GM23338 (cell line): ENCODE data around the gene JAGN1. TPM values are rescaled to one million over a fixed set of nuclear protein-coding genes. Genes with fewer than 3 reads are reported as not detected.
A peak's percentile ranks its signal among the peaks of the same experiment; 100 is the strongest.

ENCODE experiments used
- ATAC-seq: fragments of 200-7000 bp; cut with Tn5 transposase; 3 replicates; pipeline ENCODE4 v1.9.1; 2020
- DNase-seq: peaks from one replicate; pipeline ENCODE4 v3.0.0-alpha.2; 2015; ENCODE audit warnings: low spot score
- H2AFZ ChIP-seq: fragments of 200-600 bp; sonication (generic); 2 replicates; pipeline ENCODE4 v1.8.0; 2016; ENCODE audit warnings: antibody characterized with exemption, mild to moderate bottlenecking, moderate library complexity
- H3F3A ChIP-seq: fragments of 200-600 bp; sonication (generic); replicated peaks from 2 replicates; pipeline ENCODE4 v1.8.0; 2017; ENCODE audit warnings: antibody characterized with exemption, mixed run types, low read depth
- H3K27ac ChIP-seq: fragments of 200-600 bp; sonication (generic); 2 replicates; pipeline ENCODE4 v1.6.1; 2016; ENCODE audit warnings: low read depth
- H3K27me3 ChIP-seq: fragments of 200-600 bp; sonication (generic); 2 replicates; pipeline ENCODE4 v1.8.0; 2016; ENCODE audit warnings: mild to moderate bottlenecking, mixed run types, moderate library complexity; ENCODE audit not compliant: insufficient read depth
- H3K36me3 ChIP-seq: fragments of 200-600 bp; sonication (generic); 2 replicates; pipeline ENCODE4 v1.8.0; 2016; ENCODE audit warnings: mild to moderate bottlenecking; ENCODE audit not compliant: insufficient read depth
- H3K4me1 ChIP-seq: fragments of 200-600 bp; sonication (generic); 2 replicates; pipeline ENCODE4 v1.8.0; 2016; ENCODE audit warnings: mild to moderate bottlenecking, moderate library complexity; ENCODE audit not compliant: insufficient read depth
- H3K4me2 ChIP-seq: fragments of 200-600 bp; sonication (generic); 2 replicates; pipeline ENCODE4 v1.7.1; 2017; ENCODE audit warnings: mixed run types
- H3K4me3 ChIP-seq: fragments of 200-600 bp; sonication (generic); 2 replicates; pipeline ENCODE4 v1.6.1; 2016; ENCODE audit warnings: mixed run types
- H3K79me2 ChIP-seq: fragments of 200-600 bp; sonication (generic); replicated peaks from 2 replicates; pipeline ENCODE4 v1.8.0; 2017; ENCODE audit warnings: mild to moderate bottlenecking; ENCODE audit not compliant: insufficient read depth
- H3K9me2 ChIP-seq: fragments of 200-600 bp; sonication (generic); 2 replicates; pipeline ENCODE4 v1.8.0; 2017; ENCODE audit not compliant: insufficient read depth
- H4K20me1 ChIP-seq: fragments of 200-600 bp; sonication (generic); replicated peaks from 2 replicates; pipeline ENCODE4 v1.8.0; 2017; ENCODE audit warnings: mild to moderate bottlenecking; ENCODE audit not compliant: insufficient read depth
- H3K27ac Mint-ChIP-seq: 2 replicates; pipeline ENCODE4 v1.8.0; 2020; ENCODE audit warnings: inconsistent platforms, mild to moderate bottlenecking, moderate library complexity, mixed read lengths
- H3K27me3 Mint-ChIP-seq: 3 replicates; pipeline ENCODE4 v1.8.0; 2022; ENCODE audit warnings: low read depth, mild to moderate bottlenecking, moderate library complexity, mixed read lengths, inconsistent platforms; ENCODE audit not compliant: insufficient read depth, poor library complexity
- H3K36me3 Mint-ChIP-seq: 3 replicates; pipeline ENCODE4 v1.8.0; 2021; ENCODE audit warnings: low read depth, mild to moderate bottlenecking, inconsistent platforms, moderate library complexity, mixed read lengths
- H3K4me1 Mint-ChIP-seq: 3 replicates; pipeline ENCODE4 v1.8.0; 2020; ENCODE audit warnings: mild to moderate bottlenecking, inconsistent platforms, mixed read lengths
- H3K4me3 Mint-ChIP-seq: 3 replicates; pipeline ENCODE4 v1.8.0; 2021; ENCODE audit warnings: moderate library complexity, mild to moderate bottlenecking, inconsistent platforms, mixed read lengths
- H3K9me3 Mint-ChIP-seq: 3 replicates; pipeline ENCODE4 v1.8.0; 2020; ENCODE audit warnings: moderate library complexity, mild to moderate bottlenecking, inconsistent platforms, mixed read lengths
- CREB1 ChIP-seq: fragments of 250-450 bp; sonication (Bioruptor Pico); IDR thresholded peaks from 2 replicates; pipeline ENCODE4 v1.5.0; 2020; ENCODE audit warnings: low read depth, mild to moderate bottlenecking, moderate library complexity
- CTCF ChIP-seq, 2 experiments: fragments of 200-600 bp in 1 of 2; sonication (generic) in 1 of 2; conservative IDR thresholded peaks; 2 replicates each; pipeline versions ENCODE4 v1.5.1 to v1.6.1; 2016 to 2017; ENCODE audit warnings: antibody characterized with exemption in 2 of 2, low read depth in 2 of 2, mild to moderate bottlenecking in 2 of 2, moderate library complexity in 1 of 2
- ETS1 ChIP-seq: IDR thresholded peaks from 2 replicates; pipeline ENCODE4 v1.6.1; 2016; ENCODE audit warnings: antibody characterized with exemption
- EZH2 ChIP-seq: fragments of 200-600 bp; sonication (generic); IDR thresholded peaks from one replicate; pipeline ENCODE4 v1.8.0; 2017; ENCODE audit warnings: antibody characterized with exemption, mild to moderate bottlenecking, low read depth; ENCODE audit not compliant: unreplicated experiment
- EZH2phosphoT487 ChIP-seq: fragments of 200-600 bp; sonication (generic); IDR thresholded peaks from one replicate; pipeline ENCODE4 v1.8.1; 2018; ENCODE audit warnings: antibody characterized with exemption; ENCODE audit not compliant: unreplicated experiment
- JUNB ChIP-seq: IDR thresholded peaks from one replicate; pipeline ENCODE4 v1.6.1; 2016; ENCODE audit warnings: antibody characterized with exemption; ENCODE audit not compliant: unreplicated experiment
- POLR2AphosphoS5 ChIP-seq: IDR thresholded peaks from 2 replicates; pipeline ENCODE4 v1.6.1; 2016; ENCODE audit warnings: antibody characterized with exemption, low read depth
- REST ChIP-seq: IDR thresholded peaks from one replicate; pipeline ENCODE4 v1.6.1; 2018; ENCODE audit warnings: antibody characterized with exemption; ENCODE audit not compliant: unreplicated experiment
- STAT1 ChIP-seq: IDR thresholded peaks from one replicate; pipeline ENCODE4 v1.6.1; 2016; ENCODE audit warnings: antibody characterized with exemption; ENCODE audit not compliant: unreplicated experiment
- ZNF114 ChIP-seq: fragments of 250-450 bp; sonication (Bioruptor Pico); IDR thresholded peaks from 2 replicates; pipeline ENCODE4 v1.5.0; 2020; ENCODE audit warnings: mild to moderate bottlenecking, moderate library complexity
- long read RNA-seq: library from polyadenylated mRNA; unstranded; transcript quantifications from one replicate; pipeline ENCODE4 v2.0.0, GENCODE V29; 2020; ENCODE audit not compliant: unreplicated experiment
- polyA plus RNA-seq: library from polyadenylated mRNA; unstranded; fragments of >200 nt; fragmentation: Nextera tagmentation; extraction: Ambion mirVana; gene quantifications from 2 replicates; pipeline ENCODE4 v1.2.1, GENCODE V29; 2016
- total RNA-seq: library from RNA; depleted of rRNA; stranded (reverse); fragments of >200 nt; shearing (Covaris generic); gene quantifications from 2 replicates; pipeline ENCODE4 v1.2.3, GENCODE V29; 2014; rRNA removed

The JAGN1 gene
- total RNA-seq, result 22.5 and 23.7 TPM in 2 replicates
- polyA plus RNA-seq, result 27.9 and 32.0 TPM in 2 replicates
- long read RNA-seq, transcript JAGN1-201 (2 exons, 1,675 nt), result major isoform, 55 of 57 reads
- long read RNA-seq, partial matches to known transcripts, result 0 of 57 reads
- long read RNA-seq, other reads (novel, unspliced or antisense), result 2 of 57 reads

GRCh38 chr3:9890249-9891071 is at the start of gene JAGN1:
Gene JAGN1 (plus strand): TSS chr3:9890610. CDS start chr3:9890723, 113 bp downstream.
- H3K27ac ChIP-seq, result 0 out of 2 replicates have a peak within 1 kb of the TSS, but pooled peaks have one; percentile 72
- peaks cover 11% of the 10 kb centered on the region for H3K27me3 Mint-ChIP-seq
- H3K27me3 ChIP-seq, result no peaks in the 10 kb centered on the region
- H3K27ac Mint-ChIP-seq, result peak within 1 kb of the TSS; percentile 99
- 0 out of 2 replicates have a peak, but pooled peaks cover 9% of the 10 kb centered on the region for H3K36me3 ChIP-seq
- peak within 1 kb of the TSS; percentile 99 for H3K4me3 Mint-ChIP-seq
- peak within 1 kb of the TSS; percentile 99 for H3K4me2 ChIP-seq
- H3K4me1 ChIP-seq, result peaks cover 5% of the 10 kb centered on the region; the same call in 1 of the 2 replicates
- peaks cover 4% of the 10 kb centered on the region; the same call in 1 of the 2 replicates for H4K20me1 ChIP-seq
- no peaks in the 10 kb centered on the region for H3K9me3 Mint-ChIP-seq
- peak within 1 kb of the TSS; percentile 100 for H3K4me3 ChIP-seq
- TF ChIP-seq EZH2 (no peak), POLR2AphosphoS5 (peak; percentile 97), CREB1 (CRISPR knock-in tag) (no peak), ETS1 (peak; percentile 81), EZH2phosphoT487 (no peak), JUNB (no peak), REST (no peak), STAT1 (no peak), CTCF (conservative IDR thresholded peaks at IDR 0.05; ENCODE audit: low read depth in 2 of 2) (peak in 1 of 2 experiments; percentile 13; a peak in 1 of 4 replicates), ZNF114 (CRISPR knock-in tag) (no peak)
- peaks cover 12% of the 10 kb centered on the region for H3K4me1 Mint-ChIP-seq
- no peaks in the 10 kb centered on the region for H3K9me2 ChIP-seq
- DNase-seq (peak; percentile 95), ATAC-seq (peak; percentile 93)
- H3F3A ChIP-seq, result peaks cover 9% of the 10 kb centered on the region; the same call in 1 of the 2 replicates
- peaks cover 33% of the 10 kb centered on the region for H3K36me3 Mint-ChIP-seq
- H2AFZ ChIP-seq, result peak within 1 kb of the TSS; percentile 96
- peaks cover 17% of the 10 kb centered on the region for H3K79me2 ChIP-seq
